MM.1S (cell line): Measurements from ENCODE around the gene PRKCE.

Experiments
- DNase-seq: peaks from one replicate; pipeline ENCODE4 v3.0.0-alpha.2; 2015
- H2AFZ ChIP-seq: fragments of 300-600 bp; sonication (generic); 2 replicates; pipeline ENCODE4 v1.6.0; 2016; ENCODE audit warnings: antibody characterized with exemption, low read length
- H3F3A ChIP-seq: fragments of 300-600 bp; sonication (generic); 2 replicates; pipeline ENCODE4 v1.6.1; 2016; ENCODE audit warnings: mild to moderate bottlenecking, antibody characterized with exemption, low read length, moderate library complexity, mixed read lengths; ENCODE audit not compliant: insufficient read depth
- H3K27ac ChIP-seq: fragments of 300-600 bp; sonication (generic); 2 replicates; pipeline ENCODE4 v1.5.1; 2016; ENCODE audit warnings: mild to moderate bottlenecking, low read length
- H3K27me3 ChIP-seq: fragments of 300-600 bp; sonication (generic); replicated peaks from 2 replicates; pipeline ENCODE4 v1.6.0; 2016; ENCODE audit warnings: low read length; ENCODE audit not compliant: insufficient read depth
- H3K36me3 ChIP-seq: fragments of 300-600 bp; sonication (generic); replicated peaks from 2 replicates; pipeline ENCODE4 v1.6.1; 2016; ENCODE audit warnings: mild to moderate bottlenecking, low read length, mixed read lengths; ENCODE audit not compliant: insufficient read depth
- H3K4me1 ChIP-seq: fragments of 300-600 bp; sonication (generic); 2 replicates; pipeline ENCODE4 v1.6.1; 2016; ENCODE audit warnings: low read length, mixed read lengths
- H3K4me2 ChIP-seq: fragments of 300-600 bp; sonication (generic); 2 replicates; pipeline ENCODE4 v1.6.0; 2016; ENCODE audit warnings: low read depth, low read length
- H3K4me3 ChIP-seq: fragments of 300-600 bp; sonication (generic); 2 replicates; pipeline ENCODE4 v1.5.1; 2016; ENCODE audit warnings: low read length, mixed read lengths
- H3K79me2 ChIP-seq: fragments of 300-600 bp; sonication (generic); 2 replicates; pipeline ENCODE4 v1.6.1; 2016; ENCODE audit warnings: mixed run types, low read length, mixed read lengths
- H3K9ac ChIP-seq: fragments of 300-600 bp; sonication (generic); 2 replicates; pipeline ENCODE4 v1.6.1; 2016; ENCODE audit warnings: low read length, mixed read lengths
- H3K9me2 ChIP-seq: fragments of 300-600 bp; sonication (generic); replicated peaks from 2 replicates; pipeline ENCODE4 v1.6.1; 2016; ENCODE audit warnings: mild to moderate bottlenecking, low read length, mixed read lengths; ENCODE audit not compliant: insufficient read depth
- H3K9me3 ChIP-seq: fragments of 300-600 bp; sonication (generic); replicated peaks from 2 replicates; pipeline ENCODE4 v1.6.1; 2016; ENCODE audit warnings: mild to moderate bottlenecking, low read length, mixed read lengths; ENCODE audit not compliant: insufficient read depth
- H4K20me1 ChIP-seq: fragments of 300-600 bp; sonication (generic); 2 replicates; pipeline ENCODE4 v1.6.1; 2016; ENCODE audit warnings: mild to moderate bottlenecking, low read length, moderate library complexity, mixed read lengths; ENCODE audit not compliant: insufficient read depth
- CTCF ChIP-seq: fragments of 300-600 bp; sonication (generic); IDR thresholded peaks from 2 replicates; pipeline ENCODE4 v1.5.1; 2016; ENCODE audit warnings: antibody characterized with exemption, low read length, mixed read lengths
- EZH2 ChIP-seq: fragments of 300-600 bp; sonication (generic); optimal IDR thresholded peaks from 2 replicates; pipeline ENCODE3; 2017; ENCODE audit warnings: low read depth, mild to moderate bottlenecking, antibody characterized with exemption, low read length, mixed read lengths
- EZH2phosphoT487 ChIP-seq: fragments of 300-600 bp; sonication (generic); IDR thresholded peaks from 2 replicates; pipeline ENCODE4 v1.6.1; 2018; ENCODE audit warnings: antibody characterized with exemption, low read length

PRKCE gene

GRCh38 chr2:45973426-45973825 is 322.0 kb downstream of the PRKCE start:
- H3K36me3 ChIP-seq = no peaks in the 10 kb centered on the region
- H3K9me2 ChIP-seq = no peaks in the 10 kb centered on the region
- H3K4me2 ChIP-seq = no peak overlapping the region
- TF ChIP-seq EZH2 = no peak
- no peak for TF ChIP-seq EZH2phosphoT487
- TF ChIP-seq CTCF = no peak
- no peaks in the 10 kb centered on the region for H3K27me3 ChIP-seq
- H3K79me2 ChIP-seq = no peaks in the 10 kb centered on the region
- H3K4me3 ChIP-seq = no peak overlapping the region
- no peak overlapping the region for H3K27ac ChIP-seq
- H3F3A ChIP-seq = no peaks in the 10 kb centered on the region
- no peak overlapping the region for H2AFZ ChIP-seq
- H3K9ac ChIP-seq = no peak overlapping the region
- H4K20me1 ChIP-seq = no peaks in the 10 kb centered on the region
- H3K4me1 ChIP-seq = no peaks in the 10 kb centered on the region
- H3K9me3 ChIP-seq = no peaks in the 10 kb centered on the region
- DNase-seq = no peak

- H4K20me1 ChIP-seq = no peaks in the 10 kb centered on the region
- no peak overlapping the region for H3K4me3 ChIP-seq
- H3K9me2 ChIP-seq = no peaks in the 10 kb centered on the region
- no peak overlapping the region for H3K9ac ChIP-seq
- DNase-seq = no peak
- no peak overlapping the region for H2AFZ ChIP-seq
- H3F3A ChIP-seq = no peaks in the 10 kb centered on the region
- H3K79me2 ChIP-seq = no peaks in the 10 kb centered on the region
- H3K9me3 ChIP-seq = no peaks in the 10 kb centered on the region
- H3K27me3 ChIP-seq = no peaks in the 10 kb centered on the region
- H3K36me3 ChIP-seq = no peaks in the 10 kb centered on the region
- no peak for TF ChIP-seq EZH2
- no peak overlapping the region for H3K27ac ChIP-seq
- peaks cover under 1% of the 10 kb centered on the region; the same call in 1 of the 2 replicates for H3K4me1 ChIP-seq
- no peak overlapping the region for H3K4me2 ChIP-seq
Measured at GRCh38 chr2:45974056-45974455, 322.6 kb downstream of the PRKCE start.

- H3K27me3 ChIP-seq = no peaks in the 10 kb centered on the region
- H3K4me1 ChIP-seq = peaks cover 7% of the 10 kb centered on the region; the same call in 1 of the 2 replicates
- no peak overlapping the region for H3K9ac ChIP-seq
- H3K9me2 ChIP-seq = no peaks in the 10 kb centered on the region
- H3K36me3 ChIP-seq = no peaks in the 10 kb centered on the region
- DNase-seq = no peak
- no peak overlapping the region for H3K4me2 ChIP-seq
- H2AFZ ChIP-seq = no peak overlapping the region
- no peaks in the 10 kb centered on the region for H3K9me3 ChIP-seq
- no peaks in the 10 kb centered on the region for H3K79me2 ChIP-seq
- no peak overlapping the region for H3K27ac ChIP-seq
- TF ChIP-seq CTCF (no peak), EZH2 (no peak), EZH2phosphoT487 (no peak)
- H4K20me1 ChIP-seq = no peaks in the 10 kb centered on the region
- H3K4me3 ChIP-seq = no peak overlapping the region
- H3F3A ChIP-seq = no peaks in the 10 kb centered on the region
Measured at GRCh38 chr2:45974762-45975408, 323.4 kb downstream of the PRKCE start.
